Endothelial cell of umbilical vein (primary cell): ENCODE data around the gene FLRT1. TPM values are rescaled to one million over a fixed set of nuclear protein-coding genes. Genes with fewer than 3 reads are reported as not detected.

Source experiments
- BruUV-seq: library from RNA; stranded (reverse); fragments of 400-500 nt; replicated peaks from 2 replicates; lab custom pipeline; 2021; lab: Mats Ljungman, UMichigan
- CTCF ChIA-PET: fragments of 300-600, 350-600 bp; sonication (Branson Sonifier 250); formaldehyde crosslinking; loops from one replicate; lab custom pipeline; 2021; ENCODE audit warnings: antibody characterized with exemption, inconsistent platforms; lab: Charles Lee
- POLR2A ChIA-PET: fragments of 300-600, 350-600 bp; sonication (Branson Sonifier 250); formaldehyde crosslinking; loops from one replicate; lab custom pipeline; 2021; ENCODE audit warnings: antibody characterized with exemption, inconsistent platforms; lab: Charles Lee
- DNase-seq: peaks from one replicate; pipeline ENCODE4 v3.0.0-alpha.2; 2011; ENCODE audit warnings: low read depth, low spot score
- FAIRE-seq: peaks from 2 replicates; lab custom pipeline; 2011; peaks lifted over from hg19 to GRCh38; lab: Jason Lieb, UNC
- H2AFZ ChIP-seq: 2 replicates; pipeline ENCODE4 v1.6.0; 2012; ENCODE audit warnings: low read depth, low read length, control low read depth, inconsistent platforms
- H3K27ac ChIP-seq: 2 replicates; pipeline ENCODE4 v1.5.1; 2011; ENCODE audit warnings: low read depth, mild to moderate bottlenecking, control low read depth, low read length, moderate library complexity; ENCODE audit not compliant: insufficient read depth
- H3K27me3 ChIP-seq, 2 experiments: 2 replicates each; pipeline versions ENCODE4 v1.6.0 to v1.6.1; 2011; ENCODE audit warnings: low read length in 2 of 2, mixed read lengths in 1 of 2; ENCODE audit not compliant: control insufficient read depth in 2 of 2, insufficient read depth in 2 of 2
- H3K36me3 ChIP-seq, 2 experiments: 2 replicates in 1 of 2; 3 replicates in 1 of 2; pipeline ENCODE4 v1.5.1; 2011; ENCODE audit warnings: low read length in 2 of 2, mild to moderate bottlenecking in 1 of 2, moderate library complexity in 1 of 2; ENCODE audit not compliant: control insufficient read depth in 2 of 2, insufficient read depth in 2 of 2; ENCODE audit errors: extremely low read depth in 1 of 2
- H3K4me1 ChIP-seq: 3 replicates; pipeline ENCODE4 v1.5.1; 2011; ENCODE audit warnings: mild to moderate bottlenecking, low read length; ENCODE audit not compliant: control insufficient read depth, insufficient read depth; ENCODE audit errors: extremely low read depth
- H3K4me2 ChIP-seq: 2 replicates; pipeline ENCODE4 v1.6.1; 2011; ENCODE audit warnings: low read length, control low read depth, mixed read lengths; ENCODE audit not compliant: insufficient read depth
- H3K4me3 ChIP-seq, 3 experiments: fragments of 200-600 bp in 1 of 3; sonication (generic), shearing (Covaris generic) in 1 of 3; replicated peaks in 1 of 3; 2 replicates each; pipeline ENCODE4 v1.5.1; 2011 to 2016; ENCODE audit warnings: control low read depth in 3 of 3, low read length in 3 of 3, mild to moderate bottlenecking in 2 of 3, inconsistent platforms in 1 of 3, low read depth in 1 of 3, moderate library complexity in 1 of 3; ENCODE audit not compliant: insufficient read depth in 1 of 3
- H3K79me2 ChIP-seq: 2 replicates; pipeline ENCODE4 v1.6.0; 2012; ENCODE audit warnings: low read length, inconsistent platforms; ENCODE audit not compliant: control insufficient read depth, insufficient read depth
- H3K9ac ChIP-seq: replicated peaks from 2 replicates; pipeline ENCODE3; 2011; ENCODE audit warnings: low read length, control low read depth; ENCODE audit not compliant: insufficient read depth; ENCODE audit errors: extremely low read depth
- H3K9me1 ChIP-seq: replicated peaks from 3 replicates; pipeline ENCODE4 v1.6.0; 2011; ENCODE audit warnings: mild to moderate bottlenecking, low read length; ENCODE audit not compliant: control insufficient read depth, insufficient read depth; ENCODE audit errors: extremely low read depth
- H3K9me3 ChIP-seq: replicated peaks from 2 replicates; pipeline ENCODE4 v1.5.1; 2012; ENCODE audit warnings: low read length, inconsistent platforms; ENCODE audit not compliant: control insufficient read depth, insufficient read depth
- H4K20me1 ChIP-seq: replicated peaks from 2 replicates; pipeline ENCODE3; 2011; ENCODE audit warnings: mild to moderate bottlenecking, low read length; ENCODE audit not compliant: control insufficient read depth, insufficient read depth; ENCODE audit errors: extremely low read depth
- EZH2 ChIP-seq: IDR thresholded peaks from 2 replicates; pipeline ENCODE4 v1.6.1; 2012; ENCODE audit warnings: borderline replicate concordance, low read depth, mild to moderate bottlenecking, moderate library complexity, low read length, inconsistent platforms; ENCODE audit not compliant: severe bottlenecking
- FOS ChIP-seq: IDR thresholded peaks from 2 replicates; pipeline ENCODE4 v1.6.1; 2011; ENCODE audit warnings: mild to moderate bottlenecking, low read length, moderate library complexity, borderline replicate concordance; ENCODE audit not compliant: insufficient read depth
- GATA2 ChIP-seq: IDR thresholded peaks from 2 replicates; pipeline ENCODE4 v1.7.0; 2011; ENCODE audit warnings: low read depth, mild to moderate bottlenecking, moderate library complexity, mixed read lengths, low read length; ENCODE audit not compliant: insufficient read length, insufficient read depth
- JUN ChIP-seq: IDR thresholded peaks from 2 replicates; pipeline ENCODE4 v1.6.1; 2011; ENCODE audit warnings: borderline replicate concordance, low read depth; ENCODE audit not compliant: insufficient read length, insufficient read depth
- MAX ChIP-seq: IDR thresholded peaks from 2 replicates; pipeline ENCODE4 v1.6.1; 2011; ENCODE audit not compliant: insufficient read depth, insufficient read length
- MYC ChIP-seq: IDR thresholded peaks from one replicate; pipeline ENCODE4 v1.6.1; 2011; ENCODE audit warnings: mild to moderate bottlenecking, low read depth, low read length
- POLR2A ChIP-seq: IDR thresholded peaks from 2 replicates; pipeline ENCODE4 v1.6.1; 2012; ENCODE audit warnings: low read depth, mild to moderate bottlenecking, control low read depth, low read length
- POLR2AphosphoS5 ChIP-seq: IDR thresholded peaks from 2 replicates; pipeline ENCODE4 v1.6.1; 2012; ENCODE audit warnings: low read depth, mild to moderate bottlenecking, control low read depth, low read length, moderate library complexity; ENCODE audit not compliant: insufficient read depth
- dilution Hi-C: fragments of 300-500 bp; cut with MboI; formaldehyde crosslinking; loops from one replicate; pipeline ENCODE4 v1.15.0; 2019; ENCODE audit warnings: low sequenced_read_pairs; ENCODE audit not compliant: extremely low pct_ligation_motif_present
- intact Hi-C: fragments of 100-400 bp; cut with micrococcal nuclease; formaldehyde crosslinking; loops from one replicate; pipeline ENCODE4 v1.10.0; 2022
- polyA plus RNA-seq, 4 experiments: library from polyadenylated mRNA; depleted of rRNA in 3 of 4; stranded (reverse) in 3 of 4; unstranded in 1 of 4; fragments of >200 nt; gene quantifications; 2 replicates each; pipeline versions ENCODE4 v1.2.1 to v1.2.3, GENCODE V29; 2011 to 2012; ENCODE audit warnings: missing spikeins in 1 of 4
- total RNA-seq: library from RNA; stranded (reverse); gene quantifications from 2 replicates; pipeline ENCODE4 v1.2.3, GENCODE V29; 2021
- TF ChIP-seq, protein P1 (sequence below), 2 donors: IDR thresholded peaks; 1 replicate in 1 of 2; 2 replicates in 1 of 2; pipeline ENCODE4 v1.5.1; 2011; ENCODE audit warnings: low read length in 2 of 2, mild to moderate bottlenecking in 2 of 2, moderate library complexity in 2 of 2, control low read depth in 1 of 2, inconsistent platforms in 1 of 2, low read depth in 1 of 2; ENCODE audit not compliant: insufficient read depth in 1 of 2; ENCODE audit errors: extremely low read depth in 1 of 2

FLRT1 gene
- total and polyA plus RNA-seq, 2 donors (not counting 3 experiments of a cell fraction or from before 2014, with no cell fraction given): not detected

DNA sequence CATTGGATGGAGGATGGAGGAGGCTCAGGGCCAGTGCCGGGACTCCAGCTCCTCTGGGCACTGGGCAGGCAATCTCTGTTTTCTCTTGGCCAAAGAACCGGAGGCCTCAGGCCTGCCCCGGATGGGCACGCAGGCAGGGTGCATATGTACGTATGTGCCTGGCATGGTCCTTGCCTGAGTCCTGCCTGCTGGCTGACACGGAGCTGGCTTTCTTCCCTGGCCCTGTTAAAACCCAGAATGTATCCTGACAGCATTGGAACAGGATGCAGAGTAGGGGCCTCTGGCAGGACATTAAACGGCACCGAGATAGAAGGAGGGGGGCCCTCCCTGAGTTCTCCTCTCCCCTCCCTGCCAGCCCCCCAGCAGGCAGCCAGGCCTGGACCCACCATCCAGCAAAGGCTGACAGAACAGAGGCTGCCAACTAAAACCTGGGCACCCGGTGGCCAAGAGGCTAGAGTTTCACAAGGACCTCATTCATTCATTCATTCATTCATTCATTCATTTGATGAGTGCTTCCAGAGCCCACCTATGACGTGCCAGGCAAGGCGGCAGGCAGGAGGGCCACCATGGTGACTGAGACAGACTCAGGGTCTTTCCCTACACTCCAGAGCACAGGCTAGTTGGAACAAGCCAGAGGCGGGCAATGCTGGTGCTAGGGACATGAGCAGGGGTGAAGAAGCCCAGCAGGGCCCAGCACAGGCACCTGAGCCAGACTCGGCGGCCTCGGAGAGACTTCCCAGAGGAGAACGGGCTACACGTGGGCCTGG lies 28.8 kb downstream of the FLRT1 start:
- Histone ChIP-seq H4K20me1 (no peaks in the 10 kb centered on the region), H3K9me1 (no peaks in the 10 kb centered on the region), H3K27me3 (no peaks in the 10 kb centered on the region), H3K4me3 (no peak overlapping the region), H3K79me2 (no peaks in the 10 kb centered on the region), H3K27ac (no peak overlapping the region), H3K4me1 (peaks cover 4% of the 10 kb centered on the region), H3K36me3 (no peaks in the 10 kb centered on the region), H3K4me2 (no peak overlapping the region), H2AFZ (no peak overlapping the region), H3K9me3 (no peaks in the 10 kb centered on the region), H3K9ac (no peak overlapping the region)
- no peak for FAIRE-seq
- ChIA-PET POLR2A (no interaction called here), CTCF (interaction anchor here (0.5 kb wide), 1 partner anchor 17 kb away, joined by 6 read pairs; no protein-coding TSS in a partner anchor)
- dilution Hi-C loops (no loop called here), intact Hi-C loops (no loop called here)
- TF ChIP-seq FOS: no peak
- no peak for TF ChIP-seq JUN
- no peak for TF ChIP-seq GATA2
- TF ChIP-seq POLR2AphosphoS5: no peak
- TF ChIP-seq EZH2: no peak
- no peak for TF ChIP-seq POLR2A
- TF ChIP-seq, protein P1, sequence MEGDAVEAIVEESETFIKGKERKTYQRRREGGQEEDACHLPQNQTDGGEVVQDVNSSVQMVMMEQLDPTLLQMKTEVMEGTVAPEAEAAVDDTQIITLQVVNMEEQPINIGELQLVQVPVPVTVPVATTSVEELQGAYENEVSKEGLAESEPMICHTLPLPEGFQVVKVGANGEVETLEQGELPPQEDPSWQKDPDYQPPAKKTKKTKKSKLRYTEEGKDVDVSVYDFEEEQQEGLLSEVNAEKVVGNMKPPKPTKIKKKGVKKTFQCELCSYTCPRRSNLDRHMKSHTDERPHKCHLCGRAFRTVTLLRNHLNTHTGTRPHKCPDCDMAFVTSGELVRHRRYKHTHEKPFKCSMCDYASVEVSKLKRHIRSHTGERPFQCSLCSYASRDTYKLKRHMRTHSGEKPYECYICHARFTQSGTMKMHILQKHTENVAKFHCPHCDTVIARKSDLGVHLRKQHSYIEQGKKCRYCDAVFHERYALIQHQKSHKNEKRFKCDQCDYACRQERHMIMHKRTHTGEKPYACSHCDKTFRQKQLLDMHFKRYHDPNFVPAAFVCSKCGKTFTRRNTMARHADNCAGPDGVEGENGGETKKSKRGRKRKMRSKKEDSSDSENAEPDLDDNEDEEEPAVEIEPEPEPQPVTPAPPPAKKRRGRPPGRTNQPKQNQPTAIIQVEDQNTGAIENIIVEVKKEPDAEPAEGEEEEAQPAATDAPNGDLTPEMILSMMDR (IDR thresholded peaks at IDR 0.05; ENCODE audit: extremely low read depth in 1 of 2, insufficient read depth in 1 of 2, low read depth in 1 of 2, low read length in 2 of 2): no peak
- TF ChIP-seq MYC: no peak
- no peak for TF ChIP-seq MAX
- BruUV-seq: no TSS peak
- DNase-seq: no peak
